HG03025 (cell line): ENCODE data around the gene SERAC1.
"Not testable (repeated sequence)": the region's sequence is repeated elsewhere in the genome, so short reads cannot be mapped to it uniquely, and the experiment has no call there.

Experiments used
- ATAC-seq: cut with Tn5 transposase; IDR thresholded peaks from one replicate; pipeline ENCODE4 v1.9.1; 2021; ENCODE audit warnings: mild to moderate bottlenecking, moderate library complexity; ENCODE audit not compliant: unreplicated experiment, low FRiP score

SERAC1 gene

GRCh38 chr6:158168040-158168289, at the start of gene SERAC1:
Gene SERAC1 (minus strand): TSS chr6:158168262. CDS start chr6:158158363, 9,899 bp downstream.
- no peak for ATAC-seq

GRCh38 chr6:158213925-158214674, 46.0 kb upstream of the SERAC1 start:
- peak; percentile 82 for ATAC-seq

- ATAC-seq, result no peak
These were observed 43.4 kb upstream of the SERAC1 start for GRCh38 chr6:158211273-158212055.

DNA sequence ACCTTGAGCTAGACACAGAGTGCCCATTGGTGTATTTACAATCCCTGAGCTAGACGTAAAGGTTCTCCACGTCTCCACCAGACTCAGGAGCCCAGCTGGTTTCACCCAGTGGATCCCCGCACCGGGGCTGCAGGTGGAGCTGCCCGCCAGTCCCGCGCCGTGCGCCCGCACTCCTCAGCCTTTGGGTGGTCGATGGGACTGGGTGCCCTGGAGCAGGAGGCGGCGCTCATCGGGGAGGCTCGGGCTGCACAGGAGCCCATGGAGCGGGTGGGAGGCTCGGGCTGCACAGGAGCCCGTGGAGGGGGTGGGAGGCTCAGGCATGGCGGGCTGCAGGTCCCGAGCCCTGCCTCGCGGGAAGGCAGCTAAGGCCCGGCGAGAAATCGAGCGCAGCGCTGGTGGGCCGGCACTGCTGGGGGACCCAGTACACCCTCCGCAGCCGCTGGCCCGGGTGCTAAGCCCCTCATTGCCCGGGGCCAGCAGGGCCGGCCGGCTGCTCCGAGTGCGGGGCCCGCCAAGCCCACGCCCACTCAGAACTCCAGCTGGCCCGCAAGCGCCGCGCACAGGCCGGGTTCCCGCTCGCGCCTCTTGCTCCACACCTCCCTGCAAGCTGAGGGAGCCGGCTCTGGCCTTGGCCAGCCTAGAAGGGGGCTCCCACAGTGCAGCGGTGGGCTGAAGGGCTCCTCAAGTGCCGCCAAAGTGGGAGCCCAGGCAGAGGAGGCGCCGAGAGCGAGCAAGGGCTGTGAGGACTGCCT, 41.7 kb upstream of the SERAC1 start:
- not testable (repeated sequence) for ATAC-seq

- ATAC-seq, result not testable (repeated sequence)
These were observed 40.4 kb upstream of the SERAC1 start for GRCh38 chr6:158208226-158209030.

- peak; percentile 75 for ATAC-seq
These were observed 39.3 kb upstream of the SERAC1 start for GRCh38 chr6:158207422-158207788.

GRCh38 chr6:158206740-158207421, 38.8 kb upstream of the SERAC1 start:
- peak; percentile 20 for ATAC-seq

DNA sequence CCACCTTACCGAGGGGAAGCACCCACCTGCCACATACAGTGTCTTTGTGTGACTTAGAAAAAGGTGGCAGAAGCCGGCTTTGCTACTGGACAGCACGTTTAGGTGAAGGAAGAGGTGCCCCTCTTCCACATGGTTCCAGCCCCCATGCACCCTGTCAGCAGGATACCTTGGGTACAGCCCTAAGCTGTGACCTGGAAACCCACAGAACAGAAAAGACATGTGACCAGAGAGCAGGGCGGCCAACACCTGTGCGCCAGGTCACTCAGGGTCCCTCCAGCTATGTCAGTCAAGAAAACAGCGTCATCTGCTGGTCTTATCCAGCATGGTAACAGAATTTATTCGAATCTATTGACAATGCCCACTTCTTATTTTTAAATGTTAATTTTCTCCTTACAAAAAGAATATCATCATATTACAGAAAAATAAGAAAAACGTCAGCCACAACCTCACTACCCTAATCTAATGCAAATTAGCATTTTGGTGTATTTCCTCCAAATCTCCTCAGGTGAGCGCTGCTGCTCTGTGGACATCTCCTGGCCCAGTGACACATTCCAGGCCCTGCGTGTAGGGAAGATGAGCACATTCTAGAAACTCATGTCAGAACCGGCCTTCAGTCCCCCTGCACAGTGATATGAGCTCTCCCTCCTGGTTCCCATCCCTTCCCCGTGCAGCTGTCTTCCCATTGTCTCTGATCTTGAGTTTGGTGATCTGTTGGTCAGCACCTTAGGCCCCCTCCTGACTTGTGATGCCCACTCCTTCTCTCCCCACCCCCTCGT, 37.3 kb upstream of the SERAC1 start:
- no peak for ATAC-seq

DNA sequence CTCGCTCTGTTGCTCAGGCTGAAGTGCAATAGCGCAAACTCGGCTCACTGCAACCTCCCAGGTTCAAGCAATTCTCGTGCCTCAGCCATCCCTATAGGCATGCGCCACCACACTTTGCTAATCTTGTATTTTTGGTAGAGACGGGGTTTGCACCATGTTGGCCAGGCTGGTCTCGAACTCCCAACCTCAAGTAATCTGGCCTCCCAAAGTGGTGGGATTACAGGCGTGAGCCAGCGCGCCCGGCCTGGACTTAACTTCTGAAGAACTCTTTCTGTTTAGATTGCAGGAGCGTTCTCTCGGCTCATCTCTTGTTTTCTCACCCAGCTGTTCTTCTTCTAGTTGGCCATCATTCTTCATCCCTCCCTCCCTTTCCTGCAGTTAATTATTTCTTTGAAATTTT, 30.4 kb upstream of the SERAC1 start:
- no peak for ATAC-seq

DNA sequence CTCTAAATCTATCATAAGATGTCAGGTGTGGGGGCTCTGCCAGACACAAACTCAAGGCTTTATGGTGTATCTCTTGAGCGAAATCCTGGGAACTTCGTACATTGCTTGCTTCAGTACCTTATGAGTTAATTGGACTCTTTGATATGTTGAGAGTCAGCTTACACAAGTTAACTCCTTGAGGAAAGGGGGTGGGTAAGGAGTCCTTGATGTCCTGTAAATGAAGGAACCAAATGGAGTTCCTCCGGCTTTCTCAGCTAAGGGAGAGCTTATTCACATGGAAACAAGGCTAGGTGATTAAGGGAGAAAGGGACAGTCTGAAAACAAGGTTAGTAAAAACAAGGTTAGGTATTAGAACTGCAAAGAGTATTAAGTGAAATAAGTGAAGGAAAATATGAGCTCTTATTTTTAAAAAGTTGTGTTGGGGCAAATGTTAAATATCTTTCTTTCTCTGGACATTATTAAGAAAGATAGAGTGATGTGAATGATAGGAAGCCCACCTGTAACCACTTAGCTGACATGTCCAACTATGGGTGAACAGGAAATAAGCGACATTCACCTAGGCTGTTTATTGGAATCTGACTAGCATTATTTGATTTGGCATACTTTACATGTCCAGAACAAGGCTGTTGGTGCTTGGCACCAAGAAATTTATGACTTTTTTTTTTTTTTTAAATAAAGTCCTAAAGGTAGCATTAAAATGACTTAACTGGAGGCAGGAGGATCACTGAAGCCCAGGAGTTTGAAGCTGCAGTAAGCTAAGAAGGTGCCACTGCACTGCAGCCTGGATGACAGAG, 26.6 kb upstream of the SERAC1 start:
- ATAC-seq, result no peak

DNA sequence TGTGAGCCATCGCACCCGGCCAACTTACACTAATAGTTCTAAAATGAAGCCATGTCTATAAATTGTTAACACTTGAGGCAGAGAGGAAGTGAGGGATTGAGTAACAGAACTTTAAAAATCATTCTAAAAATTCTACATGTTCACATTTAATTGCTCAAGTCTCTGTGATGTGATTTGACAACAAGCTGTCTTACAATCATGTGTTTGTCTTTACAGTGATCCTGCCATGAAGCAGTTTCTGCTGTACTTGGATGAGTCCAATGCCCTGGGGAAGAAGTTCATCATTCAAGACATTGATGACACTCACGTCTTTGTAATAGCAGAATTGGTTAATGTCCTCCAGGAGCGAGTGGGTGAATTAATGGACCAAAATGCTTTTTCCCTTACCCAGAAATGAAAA, 23.7 kb upstream of the SERAC1 start:
- no peak for ATAC-seq

- no peak for ATAC-seq
These were observed 23.0 kb upstream of the SERAC1 start for GRCh38 chr6:158191032-158191431.

DNA sequence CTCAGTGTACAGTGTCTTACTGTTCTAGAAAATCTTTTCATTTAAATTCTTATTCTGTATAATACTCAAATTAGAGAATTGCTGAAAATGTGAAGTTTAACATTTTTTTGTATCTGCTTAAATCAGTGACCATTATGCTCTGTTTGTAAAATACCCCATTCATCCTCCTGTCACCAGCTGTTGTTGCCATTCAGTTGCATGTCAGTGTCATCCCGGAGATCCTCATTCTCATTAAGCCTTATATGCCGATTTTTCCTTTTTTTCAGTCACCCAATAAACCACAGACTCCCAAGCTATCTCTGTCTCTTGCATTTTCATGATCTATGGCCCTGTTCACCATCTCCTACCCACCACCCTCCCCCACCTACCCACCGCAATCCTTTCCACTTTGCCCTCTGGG, 20.5 kb upstream of the SERAC1 start:
- no peak for ATAC-seq

- ATAC-seq, result no peak
These were observed 17.8 kb upstream of the SERAC1 start for GRCh38 chr6:158185729-158186456.

- ATAC-seq, result no peak
These were observed 16.5 kb upstream of the SERAC1 start for GRCh38 chr6:158184608-158185007.

DNA sequence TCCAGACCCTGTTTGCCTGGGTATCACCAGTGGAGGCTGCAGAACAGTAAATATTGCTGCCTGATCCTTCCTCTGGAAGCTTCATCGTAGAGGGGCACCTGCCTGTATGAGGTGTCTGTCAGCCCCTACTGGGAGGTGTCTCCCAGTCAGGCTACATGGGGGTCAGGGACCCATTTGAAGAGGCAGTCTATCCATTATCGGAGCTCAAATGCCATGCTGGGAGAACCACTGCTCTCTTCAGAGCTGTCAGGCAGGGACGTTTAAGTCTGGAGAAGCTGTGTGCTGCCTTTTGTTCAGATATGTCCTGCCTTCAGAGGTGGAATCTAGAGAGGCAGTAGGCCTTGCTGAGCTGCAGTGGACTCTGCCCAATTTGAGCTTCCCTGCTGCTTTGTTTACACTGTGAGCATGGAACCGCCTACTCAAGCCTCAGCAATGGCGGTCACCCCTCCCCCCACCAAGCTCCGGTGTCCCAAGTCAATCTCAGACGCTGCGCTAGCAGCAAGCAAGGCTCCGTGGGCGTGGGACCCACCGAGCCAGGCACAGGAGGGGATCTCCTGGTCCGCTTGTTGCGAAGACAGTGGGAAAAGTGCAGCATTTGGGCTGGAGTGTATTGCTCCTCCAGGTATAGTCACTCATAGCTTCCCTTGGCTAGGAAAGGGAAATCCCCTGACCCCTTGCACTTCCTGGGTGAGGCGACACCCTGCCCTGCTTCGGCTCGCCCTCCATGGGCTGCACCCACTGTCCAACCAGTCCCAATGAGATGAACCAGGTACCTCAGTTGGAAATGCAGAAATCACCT, 15.3 kb upstream of the SERAC1 start:
- not testable (repeated sequence) for ATAC-seq

- not testable (repeated sequence) for ATAC-seq
These were observed 9.7 kb upstream of the SERAC1 start for GRCh38 chr6:158177712-158178111.
